HFFc6 (cell line): ENCODE measurements around the gene AHR. TPM values are rescaled to one million over a fixed set of nuclear protein-coding genes. Genes with fewer than 3 reads are reported as not detected.

ENCODE experiments used
- DNase-seq: peaks from one replicate; pipeline ENCODE4 v3.0.0-alpha.2; 2018
- H3K27ac Mint-ChIP-seq: 2 replicates; pipeline ENCODE4 v1.8.0; 2020; ENCODE audit warnings: mild to moderate bottlenecking, mixed read lengths
- H3K27me3 Mint-ChIP-seq: 2 replicates; pipeline ENCODE4 v1.8.0; 2021; ENCODE audit warnings: mild to moderate bottlenecking, moderate library complexity, mixed read lengths; ENCODE audit not compliant: insufficient read depth
- H3K36me3 Mint-ChIP-seq: 2 replicates; pipeline ENCODE4 v1.8.0; 2021; ENCODE audit warnings: low read depth, mixed read lengths
- H3K4me1 Mint-ChIP-seq: 2 replicates; pipeline ENCODE4 v1.8.0; 2020; ENCODE audit warnings: low read depth, mixed read lengths
- H3K4me3 Mint-ChIP-seq: 2 replicates; pipeline ENCODE4 v1.8.0; 2020; ENCODE audit warnings: mild to moderate bottlenecking, moderate library complexity, mixed read lengths
- H3K9me3 Mint-ChIP-seq: 2 replicates; pipeline ENCODE4 v1.8.0; 2020; ENCODE audit warnings: mild to moderate bottlenecking, mixed read lengths
- CTCF ChIP-seq: fragments of 200-600 bp; sonication (generic); IDR thresholded peaks from 2 replicates; pipeline ENCODE4 v1.5.0; 2021; ENCODE audit warnings: antibody characterized with exemption, mild to moderate bottlenecking
- total RNA-seq, 6 experiments: library from RNA; stranded (reverse); fragmentation: NEBNext Ultra II Directional; extraction: Animal tissue kit (Norgen Biotek cat#: 25700); gene quantifications; 2 replicates in 1 of 6; 3 replicates in 5 of 6; pipeline ENCODE4 v1.2.3, GENCODE V29; 2021

AHR gene
- total RNA-seq, 6 experiments from 2014 or later, result 35.8 to 57.2 (median 47.4) TPM

DNA sequence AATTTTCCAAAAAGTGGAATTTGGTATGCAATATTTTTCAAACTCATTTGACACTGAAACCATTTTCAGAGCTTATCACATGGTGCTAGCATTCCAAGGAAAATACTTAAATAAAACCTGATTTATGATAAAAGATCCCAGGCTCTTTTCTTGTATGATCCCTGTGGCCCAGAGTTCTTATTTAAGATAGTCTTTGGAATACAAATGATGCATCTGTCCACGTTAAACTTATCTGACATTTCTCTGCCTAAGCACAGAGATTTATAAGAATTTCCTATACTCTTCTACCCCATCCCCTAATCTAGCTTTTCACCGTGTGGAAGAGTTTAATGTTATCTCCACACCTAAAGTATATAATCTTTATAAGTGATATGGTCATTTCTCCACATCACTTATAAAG is 66.2 kb downstream of the AHR start:
- no peak for DNase-seq
- H3K9me3 Mint-ChIP-seq, result no peaks in the 10 kb centered on the region
- no peak for TF ChIP-seq CTCF
- H3K4me3 Mint-ChIP-seq, result no peak overlapping the region
- H3K27ac Mint-ChIP-seq, result no peak overlapping the region
- no peaks in the 10 kb centered on the region; the same call in none of the 2 replicates for H3K27me3 Mint-ChIP-seq
- peaks cover 19% of the 10 kb centered on the region for H3K4me1 Mint-ChIP-seq
- peaks cover 17% of the 10 kb centered on the region for H3K36me3 Mint-ChIP-seq

GRCh38 chr7:17365775-17366174 is 67.3 kb downstream of the AHR start:
- no peak for DNase-seq
- H3K27ac Mint-ChIP-seq, result no peak overlapping the region
- H3K9me3 Mint-ChIP-seq, result no peaks in the 10 kb centered on the region
- TF ChIP-seq CTCF, result no peak
- H3K36me3 Mint-ChIP-seq, result peaks cover 17% of the 10 kb centered on the region
- H3K4me1 Mint-ChIP-seq, result peaks cover 30% of the 10 kb centered on the region
- H3K4me3 Mint-ChIP-seq, result no peak overlapping the region
- H3K27me3 Mint-ChIP-seq, result peaks cover under 1% of the 10 kb centered on the region; the same call in 1 of the 2 replicates

DNA sequence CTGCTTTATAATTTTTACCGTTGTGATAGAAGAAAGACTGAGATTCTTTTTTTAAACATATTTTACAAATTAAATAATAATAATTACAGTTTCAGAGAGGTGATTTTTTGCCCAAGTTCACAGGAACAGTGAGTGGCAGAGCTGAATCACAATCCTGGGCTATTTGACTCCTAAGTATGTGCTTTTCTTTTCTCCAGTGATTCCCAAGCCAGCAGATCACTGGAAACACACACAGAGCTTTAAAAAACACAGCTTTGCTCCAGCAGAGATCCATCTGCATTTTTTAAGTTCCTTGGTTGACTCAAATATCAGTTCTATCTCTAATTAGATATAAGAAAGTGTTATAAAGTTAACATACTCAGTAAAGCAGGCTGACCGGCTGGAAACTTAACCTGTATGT is 69.0 kb downstream of the AHR start:
- Mint-ChIP-seq H3K9me3 (no peaks in the 10 kb centered on the region), H3K36me3 (peaks cover 9% of the 10 kb centered on the region), H3K27ac (peak overlapping the region; percentile 75), H3K4me3 (no peak overlapping the region), H3K27me3 (peaks cover 2% of the 10 kb centered on the region; the same call in 1 of the 2 replicates), H3K4me1 (peaks cover 48% of the 10 kb centered on the region)
- no peak for TF ChIP-seq CTCF
- no peak for DNase-seq

- H3K36me3 Mint-ChIP-seq, result no peaks in the 10 kb centered on the region
- H3K9me3 Mint-ChIP-seq, result no peaks in the 10 kb centered on the region
- TF ChIP-seq CTCF, result no peak
- H3K27me3 Mint-ChIP-seq, result peaks cover 2% of the 10 kb centered on the region; the same call in 1 of the 2 replicates
- peak overlapping the region; percentile 95 for H3K27ac Mint-ChIP-seq
- H3K4me1 Mint-ChIP-seq, result peaks cover 52% of the 10 kb centered on the region
- no peak overlapping the region for H3K4me3 Mint-ChIP-seq
- no peak for DNase-seq
Observed at GRCh38 chr7:17368856-17369524, 70.5 kb downstream of the AHR start.

- Mint-ChIP-seq H3K27ac (peak overlapping the region; percentile 95), H3K4me1 (peaks cover 52% of the 10 kb centered on the region), H3K4me3 (peak overlapping the region; percentile 58), H3K27me3 (peaks cover 2% of the 10 kb centered on the region; the same call in 1 of the 2 replicates), H3K9me3 (no peaks in the 10 kb centered on the region), H3K36me3 (no peaks in the 10 kb centered on the region)
- no peak for TF ChIP-seq CTCF
- DNase-seq, result peak; percentile 80
Observed at GRCh38 chr7:17369691-17370426, 71.4 kb downstream of the AHR start.
